Natural killer cell treated with Interleukin-12 subunit alpha and Interleukin-12 subunit beta and Interleukin-15 and Interleukin-18, amount 100 ng/mL, for 72 hours (primary cell): Measurements from ENCODE around the gene HDAC10. TPM values are rescaled to one million over a fixed set of nuclear protein-coding genes. Genes with fewer than 3 reads are reported as not detected.

Experiments
- ATAC-seq, 2 donors: fragments of 150-1000 bp; cut with Tn5 transposase in 1 of 2; sonication (Bioruptor Pico), chemical (Tn5 transposase) in 1 of 2; 2 replicates each; pipeline ENCODE4 v1.10.0; 2021
- DNase-seq: peaks from one replicate; pipeline ENCODE4 v3.0.0; 2022; ENCODE audit warnings: low spot score
- H3K27ac Mint-ChIP-seq, 2 donors: 1 replicate in 1 of 2; 2 replicates in 1 of 2; pipeline ENCODE4 v1.8.0; 2022; ENCODE audit warnings: mixed read lengths in 2 of 2, mild to moderate bottlenecking in 1 of 2, moderate library complexity in 1 of 2
- H3K27me3 Mint-ChIP-seq, 2 donors: 1 replicate in 1 of 2; 2 replicates in 1 of 2; pipeline ENCODE4 v1.8.0; 2022; ENCODE audit warnings: mixed read lengths in 2 of 2
- H3K36me3 Mint-ChIP-seq: one replicate; pipeline ENCODE4 v1.8.0; 2022; ENCODE audit warnings: mixed read lengths
- H3K4me1 Mint-ChIP-seq, 2 donors: 1 replicate in 1 of 2; 2 replicates in 1 of 2; pipeline ENCODE4 v1.8.0; 2022; ENCODE audit warnings: low read depth in 2 of 2, mixed read lengths in 2 of 2, mild to moderate bottlenecking in 1 of 2
- H3K4me3 Mint-ChIP-seq: one replicate; pipeline ENCODE4 v1.8.0; 2022; ENCODE audit warnings: mixed read lengths
- H3K9me3 Mint-ChIP-seq: 2 replicates; pipeline ENCODE4 v1.8.0; 2022; ENCODE audit warnings: mixed read lengths
- total RNA-seq, 2 donors: library from RNA; stranded (reverse); gene quantifications; one replicate each; pipeline ENCODE4 v1.2.3, GENCODE V29; 2022

HDAC10 gene
- total RNA-seq, 2 donors from 2014 or later: 54.5 to 113 TPM

GRCh38 chr22:50260434-50260800 lies 9.4 kb upstream of the HDAC10 start:
- Mint-ChIP-seq H3K27ac (no peak overlapping the region), H3K27me3 (peaks cover 0 to 9% of the 10 kb centered on the region in 2 donors), H3K36me3 (no peaks in the 10 kb centered on the region), H3K9me3 (no peaks in the 10 kb centered on the region), H3K4me3 (no peak overlapping the region), H3K4me1 (peaks cover 4 to 5% of the 10 kb centered on the region in 2 donors)
- no peak for DNase-seq
- ATAC-seq: no peak

GRCh38 chr22:50259302-50259701 lies 8.2 kb upstream of the HDAC10 start:
- H3K4me1 Mint-ChIP-seq: peaks cover 4 to 5% of the 10 kb centered on the region in 2 donors
- no peak overlapping the region for H3K4me3 Mint-ChIP-seq
- no peak overlapping the region for H3K27ac Mint-ChIP-seq
- DNase-seq (no peak), ATAC-seq (no peak)
- H3K36me3 Mint-ChIP-seq: no peaks in the 10 kb centered on the region
- peaks cover 0 to 9% of the 10 kb centered on the region in 2 donors for H3K27me3 Mint-ChIP-seq
- H3K9me3 Mint-ChIP-seq: no peaks in the 10 kb centered on the region

- DNase-seq: no peak
- Mint-ChIP-seq H3K4me1 (peaks cover 4 to 5% of the 10 kb centered on the region in 2 donors), H3K4me3 (no peak overlapping the region), H3K36me3 (no peaks in the 10 kb centered on the region), H3K9me3 (no peaks in the 10 kb centered on the region), H3K27me3 (peaks cover 0 to 9% of the 10 kb centered on the region in 2 donors), H3K27ac (no peak overlapping the region)
- no peak for ATAC-seq
Measured at GRCh38 chr22:50258361-50259292, 7.6 kb upstream of the HDAC10 start.

GRCh38 chr22:50257451-50258360 lies 6.6 kb upstream of the HDAC10 start:
- DNase-seq (no peak), ATAC-seq (no peak)
- Mint-ChIP-seq H3K27me3 (peaks cover 0 to 9% of the 10 kb centered on the region in 2 donors), H3K9me3 (no peaks in the 10 kb centered on the region), H3K27ac (no peak overlapping the region), H3K4me1 (peaks cover 4 to 5% of the 10 kb centered on the region in 2 donors), H3K36me3 (no peaks in the 10 kb centered on the region), H3K4me3 (no peak overlapping the region)

GRCh38 chr22:50257041-50257440 lies 6.0 kb upstream of the HDAC10 start:
- H3K36me3 Mint-ChIP-seq: no peaks in the 10 kb centered on the region
- no peak for ATAC-seq
- no peaks in the 10 kb centered on the region for H3K9me3 Mint-ChIP-seq
- peaks cover 1 to 2% of the 10 kb centered on the region in 2 donors for H3K4me1 Mint-ChIP-seq
- no peak overlapping the region for H3K27ac Mint-ChIP-seq
- no peak overlapping the region for H3K4me3 Mint-ChIP-seq
- peaks cover 0 to 5% of the 10 kb centered on the region in 2 donors for H3K27me3 Mint-ChIP-seq
- DNase-seq: no peak

GRCh38 chr22:50256258-50256862 lies 5.3 kb upstream of the HDAC10 start:
- Mint-ChIP-seq H3K36me3 (no peaks in the 10 kb centered on the region), H3K9me3 (no peaks in the 10 kb centered on the region), H3K27me3 (peaks cover 0 to 4% of the 10 kb centered on the region in 2 donors), H3K4me1 (no peaks in the 10 kb centered on the region), H3K4me3 (no peak overlapping the region), H3K27ac (no peak overlapping the region)
- ATAC-seq (no peak), DNase-seq (no peak)

- DNase-seq (no peak), ATAC-seq (no peak)
- Mint-ChIP-seq H3K27ac (no peak overlapping the region), H3K27me3 (peaks cover 0 to 4% of the 10 kb centered on the region in 2 donors), H3K9me3 (no peaks in the 10 kb centered on the region), H3K36me3 (no peaks in the 10 kb centered on the region), H3K4me1 (peaks cover 0 to 2% of the 10 kb centered on the region in 2 donors), H3K4me3 (no peak overlapping the region)
Measured at GRCh38 chr22:50255607-50256006, 4.5 kb upstream of the HDAC10 start.

- no peak overlapping the region for H3K4me3 Mint-ChIP-seq
- H3K27ac Mint-ChIP-seq: no peak overlapping the region
- no peaks in the 10 kb centered on the region for H3K9me3 Mint-ChIP-seq
Measured at GRCh38 chr22:50255099-50255498, 4.0 kb upstream of the HDAC10 start.

GRCh38 chr22:50253941-50254340 lies 2.9 kb upstream of the HDAC10 start:
- Mint-ChIP-seq H3K9me3 (no peaks in the 10 kb centered on the region), H3K36me3 (no peaks in the 10 kb centered on the region), H3K4me3 (no peak overlapping the region), H3K27me3 (peaks cover 0 to 3% of the 10 kb centered on the region in 2 donors), H3K27ac (no peak overlapping the region), H3K4me1 (peaks cover 5 to 6% of the 10 kb centered on the region in 2 donors)
- DNase-seq: no peak
- ATAC-seq: no peak

More at GRCh38 chr22:50255099-50255498, 4.0 kb upstream of the HDAC10 start:
- DNase-seq (no peak), ATAC-seq (no peak)
- Mint-ChIP-seq H3K36me3 (no peaks in the 10 kb centered on the region), H3K4me1 (peaks cover 3 to 5% of the 10 kb centered on the region in 2 donors), H3K27me3 (peaks cover 0 to 4% of the 10 kb centered on the region in 2 donors)

GRCh38 chr22:50253046-50253915 lies 2.2 kb upstream of the HDAC10 start:
- Mint-ChIP-seq H3K27me3 (peaks cover 0 to 2% of the 10 kb centered on the region in 2 donors), H3K36me3 (no peaks in the 10 kb centered on the region), H3K9me3 (no peaks in the 10 kb centered on the region), H3K4me3 (no peak overlapping the region), H3K27ac (no peak overlapping the region), H3K4me1 (peaks cover 5 to 6% of the 10 kb centered on the region in 2 donors)
- ATAC-seq: no peak
- no peak for DNase-seq

GRCh38 chr22:50252082-50253045 lies 1.3 kb upstream of the HDAC10 start:
- Mint-ChIP-seq H3K4me3 (no peak overlapping the region), H3K9me3 (no peaks in the 10 kb centered on the region), H3K27ac (no peak overlapping the region), H3K4me1 (peaks cover 11 to 12% of the 10 kb centered on the region in 2 donors), H3K27me3 (peaks cover 0 to under 1% of the 10 kb centered on the region in 2 donors), H3K36me3 (no peaks in the 10 kb centered on the region)
- DNase-seq: no peak
- peak; percentile 45 to 55 for ATAC-seq
